RKO (cell line): ENCODE measurements around the gene TTC28.

Experiments used
- DNase-seq: peaks from one replicate; pipeline ENCODE4 v3.0.0-alpha.2; 2016; ENCODE audit warnings: low spot score

The TTC28 gene

DNA sequence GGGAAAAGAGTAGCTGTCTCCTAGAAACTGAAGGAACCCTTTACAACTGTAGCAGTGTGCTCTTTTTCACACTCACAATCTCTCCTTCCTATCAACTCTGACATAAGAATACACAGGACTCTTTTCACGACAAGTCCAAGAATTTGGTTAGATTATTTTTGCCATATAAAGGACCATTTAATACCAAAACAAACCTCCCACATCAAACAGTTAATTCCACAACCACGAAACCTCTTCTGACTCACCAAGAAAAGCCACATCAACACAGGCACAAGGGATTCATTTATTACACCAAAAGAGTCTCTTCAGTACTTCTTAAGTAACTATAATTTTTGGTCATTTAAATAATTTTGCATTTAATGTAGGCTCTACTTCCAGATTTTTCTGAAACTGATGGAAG lies 538.0 kb downstream of the TTC28 start:
- DNase-seq: no peak

DNA sequence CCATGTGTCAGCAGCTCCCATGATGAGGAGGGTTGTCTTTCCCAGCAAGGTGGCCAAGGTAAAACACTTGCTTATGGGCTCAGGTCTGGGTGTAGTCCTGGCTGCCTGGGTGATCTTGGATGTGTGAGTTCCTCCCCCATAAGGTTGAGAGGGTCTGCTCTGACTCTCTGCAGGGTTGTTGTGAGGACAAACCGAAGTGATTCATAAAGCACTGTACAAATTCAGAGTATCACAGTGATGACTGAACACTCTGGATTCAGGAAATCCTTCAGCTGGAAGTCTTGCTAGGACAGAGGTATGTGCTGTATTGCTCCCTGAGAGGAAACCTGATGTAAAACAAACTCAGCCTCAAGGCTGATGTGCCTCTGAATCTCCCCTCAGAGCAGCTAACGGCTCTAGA lies 539.7 kb downstream of the TTC28 start:
- DNase-seq: peak; percentile 9

DNA sequence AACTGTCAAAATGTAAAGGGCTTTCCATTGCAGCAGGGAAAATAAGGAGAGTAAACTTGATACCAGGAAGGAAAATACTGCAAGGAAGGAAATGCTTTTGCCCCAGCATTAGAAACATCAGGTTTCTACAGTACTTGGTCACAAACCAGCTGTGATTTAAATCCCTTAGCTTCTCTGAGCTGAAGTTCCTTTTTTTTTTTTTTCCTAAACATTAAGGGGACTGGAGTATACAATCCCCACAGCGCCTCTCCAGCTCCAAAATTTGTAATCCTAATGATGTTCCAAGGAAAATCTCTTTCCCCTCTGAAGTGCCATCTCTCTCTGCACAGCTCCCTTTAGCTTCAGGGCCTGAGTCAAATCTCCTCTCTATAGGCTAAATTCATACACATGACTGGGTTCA lies 540.1 kb downstream of the TTC28 start:
- DNase-seq: no peak

DNA sequence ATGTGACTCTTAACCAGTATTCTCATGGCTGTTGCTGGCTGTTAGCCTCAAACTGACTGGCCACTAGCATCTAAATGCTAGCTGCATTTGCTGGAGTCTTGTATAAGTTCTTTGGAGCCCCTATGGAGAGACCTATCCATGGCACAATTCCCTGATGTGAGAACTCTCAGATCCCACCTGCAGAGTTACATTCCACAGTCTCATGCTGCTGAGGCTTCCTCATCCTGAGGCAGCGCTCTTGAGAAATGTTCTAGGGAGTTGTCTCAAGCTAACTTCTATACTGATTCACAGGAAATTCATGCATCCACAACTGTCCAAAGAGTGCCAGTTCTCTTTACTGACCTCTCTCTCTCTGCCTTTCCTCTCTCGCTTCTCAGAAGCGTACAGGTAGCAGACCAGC lies 542.6 kb downstream of the TTC28 start:
- no peak for DNase-seq

DNA sequence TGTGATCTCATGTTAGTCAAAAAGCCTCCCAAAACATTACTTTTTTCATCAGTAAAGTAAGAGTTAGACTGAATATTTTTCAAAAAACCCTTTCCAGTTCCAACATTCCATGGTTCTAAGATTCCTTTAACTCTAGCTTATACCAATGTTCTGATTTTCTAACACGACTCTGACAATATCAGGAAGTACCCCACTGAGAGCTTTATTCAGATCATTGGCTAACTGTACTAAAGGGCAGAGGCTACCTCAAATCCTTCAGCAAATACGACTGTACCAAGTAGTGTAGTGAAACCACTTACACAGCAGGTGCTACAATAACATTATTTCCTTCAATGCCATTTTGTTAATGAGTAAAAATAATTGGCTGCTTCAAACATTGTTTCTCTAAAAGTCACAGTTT lies 547.2 kb downstream of the TTC28 start:
- DNase-seq: no peak

DNA sequence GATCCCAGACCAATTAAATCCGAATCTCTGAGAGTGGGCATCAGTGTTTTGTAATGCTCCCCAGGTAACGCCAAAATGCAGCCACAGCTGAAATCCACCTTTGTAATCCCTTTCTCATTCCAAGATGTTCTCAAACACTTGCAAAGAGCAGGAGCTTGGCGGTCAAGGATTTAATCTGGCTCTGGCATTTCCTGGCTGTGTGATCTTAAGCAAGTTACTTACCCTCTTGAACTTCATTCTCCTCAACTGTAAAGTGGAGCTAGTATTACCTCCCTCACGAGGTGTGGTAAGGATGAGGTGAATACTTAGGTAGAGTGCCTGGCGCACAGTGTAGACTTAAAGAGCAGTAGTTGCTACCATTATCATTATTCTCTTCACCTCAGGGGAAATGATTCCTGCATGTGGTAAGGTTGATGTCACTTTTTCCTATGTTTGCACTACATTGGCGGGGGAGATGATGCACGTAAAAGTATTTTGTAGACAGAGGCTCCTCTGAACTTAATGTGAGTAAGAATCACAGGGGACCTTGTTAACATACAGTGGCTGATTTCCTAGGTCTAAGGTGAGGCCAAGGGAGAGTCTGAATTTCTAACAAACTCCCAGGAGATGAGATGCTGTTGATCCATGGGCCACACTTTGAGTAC lies 550.2 kb downstream of the TTC28 start:
- no peak for DNase-seq

DNA sequence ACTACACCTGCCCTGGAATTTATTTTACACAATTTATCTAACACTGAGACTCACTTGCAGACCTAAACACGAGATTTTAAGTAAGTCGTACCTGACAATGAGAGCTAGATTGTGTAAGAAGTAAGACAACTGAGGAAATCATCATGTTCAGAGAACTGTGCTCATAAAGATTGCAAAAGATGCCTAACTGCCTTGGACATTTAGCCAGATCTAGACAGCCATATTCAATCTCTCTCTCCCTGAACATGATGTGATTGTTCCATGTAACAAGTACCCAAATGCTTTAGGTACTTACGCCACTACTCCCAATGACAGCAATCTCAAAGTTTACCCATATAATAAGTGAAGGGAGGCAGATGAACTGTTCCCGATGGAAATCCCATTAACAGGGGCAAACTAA lies 550.8 kb downstream of the TTC28 start:
- DNase-seq: no peak

DNA sequence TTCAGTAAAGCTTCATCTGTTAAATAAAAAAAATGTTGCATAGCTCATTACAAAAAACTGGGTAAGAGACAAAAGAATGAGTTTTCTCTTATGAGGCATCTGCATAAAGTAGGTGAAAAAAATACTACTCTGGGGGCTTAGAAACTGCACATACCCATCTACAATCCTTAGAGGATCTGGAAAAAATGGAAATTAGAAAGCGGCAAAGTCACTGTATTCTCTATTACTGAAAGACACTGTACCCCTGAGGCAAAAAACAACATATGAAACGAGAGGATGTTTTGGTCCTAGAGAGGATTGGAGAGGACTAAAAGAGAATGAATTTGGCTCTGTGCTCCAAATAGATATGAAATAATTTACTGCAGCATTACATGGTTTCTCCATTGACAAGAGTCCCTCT lies 553.8 kb downstream of the TTC28 start:
- DNase-seq: no peak

DNA sequence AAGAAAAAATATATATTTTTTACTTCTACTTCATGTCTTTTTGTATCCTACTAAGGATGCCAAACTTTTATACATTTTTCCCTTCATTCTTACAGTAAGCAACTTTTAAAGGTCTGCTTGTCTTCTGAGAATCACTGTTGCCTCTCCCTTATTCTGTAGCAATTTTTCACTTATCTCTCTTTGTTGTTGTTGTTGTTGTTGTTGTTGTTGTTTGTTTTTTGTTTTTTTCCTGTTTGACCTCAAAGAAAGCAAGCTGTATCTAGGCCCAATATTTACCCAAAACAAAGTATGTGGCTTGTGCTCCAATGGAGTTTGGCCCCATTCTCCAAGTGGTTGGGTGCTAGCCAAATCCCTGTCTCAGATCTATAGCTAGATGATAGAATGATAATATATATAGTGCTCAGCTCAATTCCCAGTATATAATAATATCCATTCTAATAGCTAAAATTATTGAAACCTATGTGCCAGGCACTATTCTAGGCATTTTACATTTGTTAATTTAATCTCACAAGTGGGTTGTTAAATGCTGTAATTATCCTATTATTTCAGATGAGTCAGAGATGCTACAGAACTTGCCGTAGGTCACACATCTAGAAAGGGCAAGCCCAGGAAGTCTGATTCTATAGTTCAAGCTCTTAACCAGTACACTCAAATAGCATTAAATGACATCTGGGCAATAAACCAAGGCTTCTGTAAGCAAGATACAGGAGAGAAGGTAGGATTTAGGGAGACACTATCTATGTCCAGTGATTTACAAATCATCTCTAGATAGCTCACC lies 555.5 kb downstream of the TTC28 start:
- no peak for DNase-seq

DNA sequence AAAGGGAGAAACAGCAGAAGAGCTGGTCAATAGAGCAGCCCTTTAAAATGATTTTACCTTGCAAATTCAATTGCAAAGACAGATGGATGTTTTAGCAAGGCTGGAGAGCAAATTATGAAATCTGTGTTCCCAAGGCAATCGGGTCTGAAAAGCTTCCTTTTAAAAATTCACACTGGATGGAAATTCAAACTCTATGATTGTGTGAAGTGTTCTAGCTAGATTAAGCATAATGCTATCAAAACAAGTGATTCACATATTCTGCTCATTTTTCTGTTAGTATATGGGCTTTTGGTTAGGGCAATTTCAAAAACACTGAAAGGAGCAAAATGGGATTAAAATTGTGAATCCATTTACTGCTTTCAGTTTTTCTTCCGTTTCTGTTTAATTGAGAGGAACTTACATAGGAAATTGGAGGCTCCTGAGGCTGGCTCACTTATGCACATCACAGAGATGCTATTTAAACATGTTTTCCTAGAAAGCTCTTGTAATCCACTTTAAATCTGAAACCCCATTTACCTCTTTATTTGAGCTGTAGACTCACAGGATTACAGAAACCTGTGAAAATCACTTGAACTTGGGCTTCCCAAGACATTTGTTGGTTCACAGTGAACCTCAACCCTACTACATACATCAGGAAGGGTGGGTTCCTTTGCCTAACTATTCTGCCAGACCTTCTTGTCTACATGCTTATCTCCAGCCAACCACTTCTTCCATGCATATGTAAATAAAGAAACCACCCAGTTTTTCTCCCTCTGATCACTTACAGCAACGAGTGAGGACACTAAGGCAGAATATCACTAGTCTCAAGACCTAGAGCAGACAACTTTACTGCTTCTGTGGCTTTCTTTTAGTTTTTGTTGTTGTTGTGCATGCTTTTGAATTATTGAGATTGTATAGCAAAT lies 558.7 kb downstream of the TTC28 start:
- no peak for DNase-seq

DNA sequence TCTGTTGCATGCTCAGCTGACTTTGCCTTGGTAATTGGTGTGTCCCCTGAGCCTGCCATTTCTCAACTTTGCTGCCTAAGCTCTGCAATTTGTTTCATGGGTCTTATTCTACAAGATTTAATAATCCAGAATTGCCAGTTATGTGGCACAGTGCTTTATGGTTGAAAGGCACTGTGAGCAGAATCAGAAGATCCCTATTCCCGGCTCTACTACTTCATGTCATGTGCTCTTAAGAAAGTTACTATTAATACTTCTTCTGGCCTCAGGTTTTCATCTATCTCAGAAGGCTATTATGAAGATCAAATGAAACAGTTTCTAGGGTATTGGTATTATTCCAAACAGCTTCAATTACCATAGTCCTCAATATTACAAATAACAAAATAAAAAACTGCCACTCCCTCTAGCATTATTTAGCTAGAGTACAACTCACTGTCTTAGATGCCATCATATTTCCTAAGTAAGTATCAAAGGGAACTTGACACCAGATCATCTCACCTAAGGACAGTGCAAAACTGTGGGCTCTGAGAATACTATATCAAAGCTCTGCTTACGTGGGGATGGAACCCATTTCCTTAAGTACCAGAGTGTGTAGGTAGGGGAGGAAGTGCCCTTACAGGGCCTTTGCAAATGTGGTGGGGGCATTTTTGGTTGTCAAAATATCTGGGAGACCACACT lies 560.5 kb downstream of the TTC28 start:
- DNase-seq: no peak

DNA sequence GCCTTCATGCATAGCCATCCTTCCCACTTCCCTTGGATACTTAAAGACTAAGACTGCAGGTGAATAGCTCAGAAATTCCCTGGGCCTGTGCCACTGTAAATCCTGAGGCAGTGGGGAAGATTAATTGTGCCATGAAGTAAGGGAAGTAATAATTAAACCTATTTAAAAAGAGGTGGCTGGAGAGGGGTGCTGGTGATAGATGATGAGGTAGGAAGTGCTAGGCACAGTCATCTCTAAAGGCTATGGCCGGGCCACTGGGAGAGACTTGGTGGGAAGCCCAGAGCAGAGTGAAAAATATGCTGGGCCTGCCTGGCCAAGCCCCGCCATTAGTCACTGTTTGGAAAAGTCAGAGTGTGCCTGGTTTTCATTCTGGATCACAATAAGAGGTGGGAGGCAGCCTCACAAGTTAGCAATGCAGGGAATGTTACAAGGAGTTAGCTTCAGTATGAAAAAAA lies 563.4 kb downstream of the TTC28 start:
- DNase-seq: peak; percentile 10

DNA sequence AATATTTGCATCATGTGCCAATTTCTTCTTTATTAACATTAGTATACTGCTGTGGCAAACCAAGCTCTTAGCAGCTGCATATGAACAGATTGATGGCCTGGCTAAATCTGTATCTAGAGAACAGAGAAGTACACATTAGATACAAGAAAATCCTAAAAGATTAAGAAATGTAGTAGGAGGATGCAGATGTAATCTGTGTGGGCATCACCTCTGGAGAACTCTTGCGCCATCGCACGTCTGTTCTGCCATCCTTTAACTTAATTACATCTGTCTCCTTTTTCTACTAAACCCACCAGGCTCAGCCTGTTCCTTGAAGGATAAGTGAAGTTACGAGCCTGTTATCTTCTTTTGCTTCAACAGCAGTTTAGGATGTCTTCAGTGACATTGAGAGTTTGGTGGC lies 564.2 kb downstream of the TTC28 start:
- DNase-seq: no peak

DNA sequence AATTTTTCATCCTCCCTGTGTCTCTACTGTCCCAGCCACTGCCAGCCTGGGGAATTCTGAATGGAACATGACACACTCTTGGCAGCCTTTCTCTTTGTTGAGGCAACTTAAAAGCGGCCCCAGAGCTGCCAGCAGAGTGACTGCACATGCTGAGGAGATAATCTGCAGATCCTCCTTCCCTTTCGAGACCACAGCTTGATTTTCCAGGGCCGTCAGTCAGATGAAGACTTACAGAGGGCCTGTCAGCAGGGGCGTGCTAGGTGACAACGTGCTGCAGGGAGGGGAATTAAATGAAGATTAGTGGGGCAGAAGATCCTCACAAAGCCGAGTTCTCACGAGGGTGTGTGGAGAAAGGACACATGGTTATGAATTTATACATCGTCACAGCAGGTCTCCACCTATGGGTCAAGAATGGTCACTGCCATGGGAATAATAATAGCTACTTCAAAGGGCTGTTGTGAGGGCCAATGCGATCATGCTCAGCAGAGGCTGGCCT lies 567.0 kb downstream of the TTC28 start:
- DNase-seq: peak; percentile 60

DNA sequence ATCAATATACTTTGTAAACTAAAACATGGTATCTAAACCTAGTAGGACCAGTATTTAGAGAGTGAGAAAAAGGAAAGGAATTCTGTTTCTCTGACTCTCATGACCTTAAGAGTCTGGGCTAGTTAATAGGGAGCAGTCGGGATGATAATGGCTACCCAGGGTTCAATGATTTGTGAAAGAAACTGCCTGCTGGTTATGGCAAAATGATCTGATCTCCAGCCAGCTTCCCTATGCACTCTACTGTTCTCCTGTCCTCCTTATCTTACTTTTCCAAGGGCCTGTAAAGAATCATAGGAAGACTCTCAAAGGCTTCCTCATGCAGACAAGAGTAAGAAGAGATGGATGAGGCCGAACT lies 567.5 kb downstream of the TTC28 start:
- DNase-seq: no peak

DNA sequence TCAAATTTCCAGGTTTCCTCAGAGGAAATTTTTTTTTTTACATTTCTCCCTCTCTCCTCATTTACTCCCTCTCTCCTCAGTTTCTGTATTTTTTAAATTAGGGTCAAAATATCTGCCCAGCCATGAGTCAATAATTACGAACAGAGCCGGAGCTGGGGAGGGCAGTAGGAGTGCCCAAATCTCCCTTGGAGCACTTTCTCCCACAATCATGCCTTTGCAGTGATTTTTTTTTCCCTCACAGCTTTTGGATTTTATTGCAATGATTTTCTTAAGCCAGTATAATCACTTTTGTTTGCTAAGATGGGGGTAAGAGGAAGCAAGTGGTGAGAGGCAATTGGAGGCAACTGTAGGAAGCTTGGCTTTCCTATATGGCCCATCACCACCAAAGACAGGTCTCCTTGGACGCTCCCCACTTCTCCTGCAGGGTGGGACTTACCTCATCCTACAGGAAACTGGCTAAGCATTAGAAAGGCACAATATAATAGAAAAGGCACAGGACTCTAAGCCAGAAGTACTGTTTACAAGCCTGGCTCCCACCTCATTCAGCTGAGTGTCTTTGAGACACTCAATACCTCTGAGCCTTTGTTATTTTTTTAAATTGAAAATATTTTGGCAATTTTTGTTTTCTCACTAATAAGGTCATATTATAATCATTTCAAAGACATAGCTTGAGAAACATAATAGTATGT lies 568.0 kb downstream of the TTC28 start:
- DNase-seq: no peak

DNA sequence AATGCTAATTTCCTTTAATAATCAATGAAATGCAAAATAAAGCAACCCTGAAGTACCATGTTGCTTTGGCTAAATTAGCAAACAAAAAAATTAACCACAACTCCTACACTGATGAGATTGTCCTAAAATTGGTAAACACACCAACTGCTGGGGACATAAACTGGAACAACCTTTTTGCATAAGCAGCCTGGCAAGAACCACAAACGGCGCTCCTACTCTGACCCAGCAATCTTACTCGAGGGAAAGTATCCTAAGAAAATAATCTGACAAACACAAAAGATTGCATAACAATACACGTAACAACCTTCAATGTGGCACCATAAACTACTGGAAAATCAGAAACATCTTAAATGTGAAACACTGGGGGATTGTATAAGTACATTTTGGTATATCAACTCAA lies 570.8 kb downstream of the TTC28 start:
- DNase-seq: no peak

DNA sequence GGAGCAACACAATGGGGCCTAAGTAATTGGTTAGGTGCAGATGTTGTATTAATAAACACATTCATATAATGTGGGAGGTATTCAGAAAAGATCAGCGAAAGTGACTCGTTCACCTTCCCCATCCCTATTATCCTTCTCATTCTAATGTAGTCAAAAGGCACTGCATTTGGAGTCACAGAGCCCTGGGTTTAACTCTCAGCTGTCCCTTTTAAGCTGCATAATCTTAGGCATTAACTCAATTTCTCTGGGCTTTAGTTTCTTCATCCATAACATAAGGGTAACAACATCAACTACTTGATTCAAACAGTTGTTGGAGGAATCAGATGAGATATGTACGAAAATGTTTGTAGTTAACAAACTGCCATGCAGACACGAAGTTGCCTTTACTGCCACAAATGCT lies 573.0 kb downstream of the TTC28 start:
- DNase-seq: no peak

DNA sequence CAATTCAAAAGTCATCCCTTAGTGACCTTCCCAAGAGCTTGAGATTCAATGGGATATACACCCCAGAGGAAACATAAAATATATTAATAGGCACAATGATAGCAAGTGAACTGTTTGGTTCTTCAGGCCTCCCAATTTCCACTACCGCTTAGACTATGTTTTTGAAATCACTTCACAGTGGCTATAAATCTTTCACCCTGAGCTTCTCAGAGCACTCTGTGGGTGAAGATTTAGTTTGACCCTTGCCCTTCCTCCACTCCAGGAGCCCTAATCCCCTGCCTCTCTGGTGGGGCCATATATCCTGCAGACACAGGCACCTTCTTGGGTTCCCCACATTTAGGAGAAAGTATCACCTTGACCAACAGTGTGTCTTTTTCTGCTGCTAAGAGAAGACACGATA lies 573.7 kb downstream of the TTC28 start:
- no peak for DNase-seq

DNA sequence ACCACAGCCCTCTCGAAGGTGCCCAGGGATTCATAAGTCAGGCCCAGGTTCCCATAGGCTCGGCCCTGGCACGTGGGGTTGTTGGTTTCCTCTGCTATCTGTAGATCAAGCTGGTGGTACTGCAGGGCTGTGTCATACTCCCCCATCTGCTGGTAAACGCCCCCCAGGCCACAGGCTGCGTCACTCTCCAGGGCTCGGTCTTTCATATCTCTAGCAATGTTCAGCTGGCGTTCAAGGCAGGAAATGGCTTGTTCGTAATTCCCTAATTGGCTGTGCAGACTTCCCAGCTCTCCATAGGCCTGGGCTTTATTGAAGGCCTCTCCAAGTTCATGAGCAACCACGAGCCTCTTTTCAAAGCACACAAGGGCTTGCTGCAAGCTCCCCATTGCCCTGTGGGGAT lies 574.2 kb downstream of the TTC28 start:
- DNase-seq: no peak

DNA sequence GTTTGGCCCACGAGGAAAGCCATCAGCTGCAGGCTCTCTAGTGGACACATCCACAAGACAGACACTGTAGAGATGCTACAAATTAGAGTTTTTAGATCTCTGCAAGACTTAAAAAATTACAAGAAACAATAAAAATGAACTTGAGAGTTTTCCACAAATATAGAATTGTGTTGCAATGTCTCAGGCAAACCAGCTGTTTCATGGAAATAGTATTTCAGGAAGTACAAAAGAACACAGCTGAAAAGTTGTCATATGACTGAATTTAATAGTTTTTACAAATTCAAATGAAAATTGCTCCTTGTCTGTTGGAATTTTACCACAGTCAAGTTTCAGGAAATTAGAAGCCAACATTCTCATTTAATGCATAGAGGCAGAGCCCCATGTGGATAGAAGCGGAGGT lies 576.0 kb downstream of the TTC28 start:
- DNase-seq: no peak
